NT2/D1 (cell line): ENCODE results near the gene REV1.

Experiments used
- SUZ12 ChIP-seq: IDR thresholded peaks from 2 replicates; pipeline ENCODE4 v1.6.1; 2011; ENCODE audit not compliant: insufficient read length, insufficient read depth; ENCODE audit errors: extremely low read depth
- YY1 ChIP-seq: IDR thresholded peaks from 2 replicates; pipeline ENCODE4 v1.6.1; 2011; ENCODE audit not compliant: insufficient read length, insufficient read depth
- ZNF274 ChIP-seq: IDR thresholded peaks from 2 replicates; pipeline ENCODE4 v1.6.1; 2011; ENCODE audit warnings: mild to moderate bottlenecking, low read depth, low read length

DNA sequence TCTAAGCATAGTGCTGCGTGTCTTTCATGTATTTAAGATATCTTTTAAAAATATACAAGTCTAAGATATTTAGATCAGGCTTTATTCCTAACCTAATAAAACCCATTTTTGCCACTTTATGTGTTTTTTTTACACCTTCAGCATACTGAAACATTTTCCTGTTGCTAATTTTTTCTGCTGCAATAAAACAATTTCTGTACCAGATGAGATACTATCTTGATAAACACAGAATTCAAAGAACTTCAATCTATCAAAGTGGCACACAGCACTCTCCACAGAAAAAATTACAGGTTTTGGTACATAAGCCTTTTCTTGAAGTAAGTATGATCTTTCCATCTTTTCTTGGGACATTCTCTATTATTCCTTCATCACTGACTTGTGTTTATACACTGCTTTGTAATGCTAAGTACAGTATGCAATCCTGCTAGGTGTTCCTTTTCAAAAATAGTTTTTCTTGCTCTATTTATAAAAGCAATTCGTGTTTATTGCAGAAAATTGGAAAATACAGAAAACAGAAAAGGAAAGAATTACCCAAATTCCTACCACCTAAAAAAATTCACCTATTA is 16.2 kb downstream of the REV1 start:
- no peak for TF ChIP-seq YY1
- no peak for TF ChIP-seq SUZ12
- no peak for TF ChIP-seq ZNF274
